ENCODE results near the gene RABGAP1L.

DNA sequence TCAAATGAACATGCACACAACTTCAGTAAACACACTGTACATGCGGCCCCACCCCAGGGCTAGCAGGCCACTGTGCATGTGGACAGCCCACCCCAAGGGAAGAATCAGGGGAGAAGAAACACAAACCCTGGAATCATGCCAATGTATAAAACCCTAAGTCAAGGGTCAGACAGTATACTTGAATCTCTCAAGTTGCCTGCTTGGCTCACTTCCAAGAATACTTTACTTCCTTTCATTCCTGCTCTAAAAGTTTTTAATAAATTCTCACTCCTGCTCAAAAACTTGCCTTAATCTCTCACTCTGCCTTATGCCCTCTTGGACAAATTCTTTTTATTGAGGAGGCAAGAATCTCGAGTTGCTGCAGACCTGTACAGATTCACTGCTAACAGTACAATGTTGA lies 609.2 kb downstream of the RABGAP1L start:
- TF ChIP-seq ZNF138 (tag by site-specific recombination; IDR thresholded peaks at IDR 0.05; ENCODE audit: borderline replicate concordance) (no peak), CTCF (tag by site-specific recombination; IDR thresholded peaks at IDR 0.05) (no peak), ZNF174 (tag by site-specific recombination; IDR thresholded peaks at IDR 0.05) (no peak), YY1 (tag by site-specific recombination; IDR thresholded peaks at IDR 0.05) (no peak), KLF16 (tag by site-specific recombination; IDR thresholded peaks at IDR 0.05) (no peak), ZNF350 (tag by site-specific recombination; IDR thresholded peaks at IDR 0.05) (no peak), ZNF423 (tag by site-specific recombination; IDR thresholded peaks at IDR 0.05) (no peak), ZNF112 (tag by site-specific recombination; IDR thresholded peaks at IDR 0.05) (no peak), ATF2 (tag by site-specific recombination; IDR thresholded peaks at IDR 0.05; ENCODE audit: low read depth) (no peak), ZNF426 (tag by site-specific recombination; IDR thresholded peaks at IDR 0.05) (no peak)
- TF ChIP-seq, protein P1, sequence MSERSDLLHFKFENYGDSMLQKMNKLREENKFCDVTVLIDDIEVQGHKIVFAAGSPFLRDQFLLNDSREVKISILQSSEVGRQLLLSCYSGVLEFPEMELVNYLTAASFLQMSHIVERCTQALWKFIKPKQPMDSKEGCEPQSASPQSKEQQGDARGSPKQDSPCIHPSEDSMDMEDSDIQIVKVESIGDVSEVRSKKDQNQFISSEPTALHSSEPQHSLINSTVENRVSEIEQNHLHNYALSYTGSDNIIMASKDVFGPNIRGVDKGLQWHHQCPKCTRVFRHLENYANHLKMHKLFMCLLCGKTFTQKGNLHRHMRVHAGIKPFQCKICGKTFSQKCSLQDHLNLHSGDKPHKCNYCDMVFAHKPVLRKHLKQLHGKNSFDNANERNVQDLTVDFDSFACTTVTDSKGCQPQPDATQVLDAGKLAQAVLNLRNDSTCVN (tag by site-specific recombination; optimal IDR thresholded peaks at IDR 0.05), result no peak
- TF ChIP-seq, protein P2, sequence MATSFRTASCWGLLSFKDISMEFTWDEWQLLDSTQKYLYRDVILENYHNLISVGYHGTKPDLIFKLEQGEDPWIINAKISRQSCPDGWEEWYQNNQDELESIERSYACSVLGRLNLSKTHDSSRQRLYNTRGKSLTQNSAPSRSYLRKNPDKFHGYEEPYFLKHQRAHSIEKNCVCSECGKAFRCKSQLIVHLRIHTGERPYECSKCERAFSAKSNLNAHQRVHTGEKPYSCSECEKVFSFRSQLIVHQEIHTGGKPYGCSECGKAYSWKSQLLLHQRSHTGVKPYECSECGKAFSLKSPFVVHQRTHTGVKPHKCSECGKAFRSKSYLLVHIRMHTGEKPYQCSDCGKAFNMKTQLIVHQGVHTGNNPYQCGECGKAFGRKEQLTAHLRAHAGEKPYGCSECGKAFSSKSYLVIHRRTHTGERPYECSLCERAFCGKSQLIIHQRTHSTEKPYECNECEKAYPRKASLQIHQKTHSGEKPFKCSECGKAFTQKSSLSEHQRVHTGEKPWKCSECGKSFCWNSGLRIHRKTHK (tag by site-specific recombination; IDR thresholded peaks at IDR 0.05), result no peak

Measured in HEK293 (cell line).